Keratinocyte (primary cell): ENCODE results near the gene SATB2. TPM values are rescaled to one million over a fixed set of nuclear protein-coding genes. Genes with fewer than 3 reads are reported as not detected.

ENCODE experiments used
- DNase-seq: peaks from one replicate; pipeline ENCODE4 v3.0.0-alpha.2; 2011; ENCODE audit warnings: low read depth, missing footprints, low spot score
- FAIRE-seq: peaks from 2 replicates; lab custom pipeline; 2011; peaks lifted over from hg19 to GRCh38; lab: Jason Lieb, UNC
- H2AFZ ChIP-seq: 2 replicates; pipeline ENCODE4 v1.6.0; 2012; ENCODE audit warnings: low read length, control low read depth, inconsistent platforms; ENCODE audit not compliant: control insufficient read depth
- H3K27ac ChIP-seq: 2 replicates; pipeline ENCODE4 v1.5.1; 2011; ENCODE audit warnings: low read length; ENCODE audit not compliant: control insufficient read depth, insufficient read depth
- H3K27me3 ChIP-seq: 3 replicates; pipeline ENCODE4 v1.6.0; 2011; ENCODE audit warnings: low read length; ENCODE audit not compliant: control insufficient read depth, insufficient read depth; ENCODE audit errors: extremely low read depth
- H3K36me3 ChIP-seq, 2 experiments: 2 replicates in 1 of 2; 3 replicates in 1 of 2; pipeline ENCODE4 v1.5.1; 2011; ENCODE audit warnings: low read length in 2 of 2, mild to moderate bottlenecking in 1 of 2; ENCODE audit not compliant: control insufficient read depth in 2 of 2, insufficient read depth in 2 of 2; ENCODE audit errors: extremely low read depth in 1 of 2
- H3K4me1 ChIP-seq: 3 replicates; pipeline ENCODE4 v1.5.1; 2011; ENCODE audit warnings: low read length; ENCODE audit not compliant: control insufficient read depth, insufficient read depth; ENCODE audit errors: extremely low read depth
- H3K4me2 ChIP-seq: 3 replicates; pipeline ENCODE4 v1.6.0; 2011; ENCODE audit warnings: low read depth, low read length; ENCODE audit not compliant: control insufficient read depth, insufficient read depth; ENCODE audit errors: extremely low read depth
- H3K4me3 ChIP-seq, 3 experiments: fragments of 200-600 bp in 1 of 3; sonication (generic) in 1 of 3; 2 replicates in 2 of 3; 3 replicates in 1 of 3; pipeline ENCODE4 v1.5.1; 2011 to 2016; ENCODE audit warnings: low read length in 3 of 3, mild to moderate bottlenecking in 3 of 3, control low read depth in 2 of 3, inconsistent platforms in 1 of 3, low read depth in 1 of 3, mixed read lengths in 1 of 3, mixed run types in 1 of 3, moderate library complexity in 1 of 3; ENCODE audit not compliant: control insufficient read depth in 2 of 3, insufficient read depth in 2 of 3; ENCODE audit errors: extremely low read depth in 1 of 3
- H3K79me2 ChIP-seq: 2 replicates; pipeline ENCODE4 v1.6.0; 2012; ENCODE audit warnings: low read length; ENCODE audit not compliant: control insufficient read depth, insufficient read depth
- H3K9ac ChIP-seq: 3 replicates; pipeline ENCODE4 v1.6.0; 2011; ENCODE audit warnings: low read length; ENCODE audit not compliant: control insufficient read depth, insufficient read depth; ENCODE audit errors: extremely low read depth
- H3K9me1 ChIP-seq: 3 replicates; pipeline ENCODE4 v1.6.0; 2011; ENCODE audit warnings: low read length; ENCODE audit not compliant: control insufficient read depth, insufficient read depth; ENCODE audit errors: extremely low read depth
- H3K9me3 ChIP-seq: 2 replicates; pipeline ENCODE4 v1.5.1; 2012; ENCODE audit warnings: low read depth, low read length; ENCODE audit not compliant: control insufficient read depth
- H4K20me1 ChIP-seq: 3 replicates; pipeline ENCODE4 v1.6.0; 2011; ENCODE audit warnings: low read length; ENCODE audit not compliant: control insufficient read depth, insufficient read depth; ENCODE audit errors: extremely low read depth
- CTCF ChIP-seq, 3 experiments: IDR thresholded peaks in 1 of 3; conservative IDR thresholded peaks in 1 of 3; optimal IDR thresholded peaks in 1 of 3; 2 replicates in 2 of 3; 3 replicates in 1 of 3; pipeline versions ENCODE3 to v1.5.1; 2011; ENCODE audit warnings: low read length in 3 of 3, mild to moderate bottlenecking in 3 of 3, moderate library complexity in 2 of 3, control low read depth in 1 of 3, inconsistent platforms in 1 of 3; ENCODE audit not compliant: insufficient read depth in 2 of 3; ENCODE audit errors: extremely low read depth in 1 of 3
- EZH2 ChIP-seq: IDR thresholded peaks from one replicate; pipeline ENCODE4 v1.6.1; 2012; ENCODE audit warnings: inconsistent platforms, mild to moderate bottlenecking, low read length, moderate library complexity
- dilution Hi-C: fragments of 300-500 bp; cut with MboI; formaldehyde crosslinking; loops from one replicate; pipeline ENCODE4 v1.7.0; 2020; ENCODE audit warnings: low sequenced_read_pairs; ENCODE audit not compliant: extremely low pct_ligation_motif_present
- polyA plus RNA-seq, 5 experiments: library from polyadenylated mRNA; depleted of rRNA in 3 of 5; stranded (reverse) in 3 of 5; stranded (forward) in 1 of 5; unstranded in 1 of 5; fragments of >200 nt; gene quantifications; 1 replicate in 1 of 5; 2 replicates in 3 of 5; 3 replicates in 1 of 5; pipeline versions ENCODE4 v1.2.1 to v1.2.3, GENCODE V29; 2011 to 2012; ENCODE audit warnings: missing spikeins in 2 of 5, low read depth in 1 of 5, low replicate concordance in 1 of 5

Gene SATB2
- polyA plus RNA-seq, 1 donor (not counting 4 experiments of a cell fraction or from before 2014, with no cell fraction given), result 1.4 TPM

DNA sequence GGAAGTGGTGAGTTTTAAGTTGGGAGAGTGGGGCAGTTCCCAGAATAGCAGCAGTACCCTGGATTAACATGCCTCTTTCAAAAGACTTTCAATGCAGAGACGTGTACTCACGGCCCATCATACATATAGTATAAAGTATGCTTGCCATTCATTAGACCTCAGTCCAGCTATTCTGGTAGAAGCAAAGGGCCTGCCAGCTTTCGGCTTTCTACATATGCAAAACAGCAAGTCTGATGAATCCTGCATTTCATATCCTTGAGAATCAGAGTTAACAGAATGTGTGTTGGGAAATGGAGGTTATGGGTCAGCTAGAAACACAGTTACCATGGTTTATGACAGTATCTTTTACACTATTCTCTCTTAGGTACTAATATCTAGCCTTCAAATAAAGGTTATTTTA, 27.5 kb downstream of the SATB2 start:
- dilution Hi-C loops, result no loop called here
- no peaks in the 10 kb centered on the region for H4K20me1 ChIP-seq
- H3K9me1 ChIP-seq, result no peaks in the 10 kb centered on the region
- H3K27me3 ChIP-seq, result no peaks in the 10 kb centered on the region
- H3K27ac ChIP-seq, result no peak overlapping the region
- FAIRE-seq, result no peak
- TF ChIP-seq CTCF (optimal IDR thresholded peaks at IDR 0.05 in 1 of 3, IDR thresholded peaks at IDR 0.05 in 1 of 3, conservative IDR thresholded peaks at IDR 0.05 in 1 of 3; ENCODE audit: extremely low read depth in 1 of 3, insufficient read depth in 2 of 3, low read length in 3 of 3), result no peak
- no peak for TF ChIP-seq EZH2
- H3K36me3 ChIP-seq, result no peaks in the 10 kb centered on the region
- no peaks in the 10 kb centered on the region for H3K79me2 ChIP-seq
- no peaks in the 10 kb centered on the region for H3K4me1 ChIP-seq
- no peak overlapping the region for H2AFZ ChIP-seq
- DNase-seq, result no peak
- no peak overlapping the region for H3K4me3 ChIP-seq
- H3K9ac ChIP-seq, result no peak overlapping the region
- no peak overlapping the region for H3K4me2 ChIP-seq
- H3K9me3 ChIP-seq, result no peaks in the 10 kb centered on the region

GRCh38 chr2:199428291-199428690, 29.4 kb downstream of the SATB2 start:
- H3K36me3 ChIP-seq, result no peaks in the 10 kb centered on the region
- H2AFZ ChIP-seq, result no peak overlapping the region
- no peak overlapping the region for H3K4me2 ChIP-seq
- H3K9me3 ChIP-seq, result no peaks in the 10 kb centered on the region
- H4K20me1 ChIP-seq, result no peaks in the 10 kb centered on the region
- TF ChIP-seq CTCF (optimal IDR thresholded peaks at IDR 0.05 in 1 of 3, IDR thresholded peaks at IDR 0.05 in 1 of 3, conservative IDR thresholded peaks at IDR 0.05 in 1 of 3; ENCODE audit: extremely low read depth in 1 of 3, insufficient read depth in 2 of 3, low read length in 3 of 3), result no peak
- no peak for TF ChIP-seq EZH2
- no peaks in the 10 kb centered on the region for H3K9me1 ChIP-seq
- no peak overlapping the region for H3K27ac ChIP-seq
- no peaks in the 10 kb centered on the region for H3K79me2 ChIP-seq
- no peaks in the 10 kb centered on the region for H3K4me1 ChIP-seq
- FAIRE-seq (no peak), DNase-seq (no peak)
- H3K9ac ChIP-seq, result no peak overlapping the region
- no peak overlapping the region for H3K4me3 ChIP-seq
- dilution Hi-C loops, result no loop called here
- H3K27me3 ChIP-seq, result no peaks in the 10 kb centered on the region
